Right atrium auricular region (tissue), 2 donors: ENCODE data around the gene AKT1. TPM values are rescaled to one million over a fixed set of nuclear protein-coding genes. Genes with fewer than 3 reads are reported as not detected.
A peak's percentile ranks its signal among the peaks of the same experiment; 100 is the strongest.

Experiments
- DNase-seq: peaks from one replicate; pipeline ENCODE4 v3.0.0-alpha.2; 2019; ENCODE audit warnings: low spot score
- H3K27ac ChIP-seq, 2 donors: fragments of 200-600 bp; sonication (generic); 1 replicate in 1 of 2; 2 replicates in 1 of 2; pipeline ENCODE4 v1.5.1; 2016 to 2019
- H3K27me3 ChIP-seq, 2 donors: fragments of 200-600 bp; sonication (generic); one replicate each; pipeline versions ENCODE4 v1.5.1 to v1.6.0; 2017 to 2019
- H3K36me3 ChIP-seq: fragments of 200-600 bp; sonication (generic); one replicate; pipeline ENCODE4 v1.5.1; 2016
- H3K4me1 ChIP-seq, 2 donors: fragments of 200-600 bp; sonication (generic); one replicate each; pipeline versions ENCODE4 v1.5.1 to v1.6.0; 2017 to 2019
- H3K4me3 ChIP-seq, 2 donors: fragments of 200-600 bp; sonication (generic); 1 replicate in 1 of 2; 2 replicates in 1 of 2; pipeline ENCODE4 v1.5.1; 2017 to 2019; ENCODE audit warnings: mild to moderate bottlenecking in 1 of 2, moderate library complexity in 1 of 2
- H3K9me3 ChIP-seq, 2 donors: fragments of 200-600 bp; sonication (generic); one replicate each; pipeline ENCODE4 v1.5.1; 2019
- total RNA-seq, 2 donors: library from RNA; depleted of rRNA; stranded (reverse); fragments of >200 nt; gene quantifications; one replicate each; pipeline ENCODE4 v1.1.0, GENCODE V29; 2016
- TF ChIP-seq, protein P1 (sequence below), 2 donors: fragments of 200-600 bp; sonication (generic); IDR thresholded peaks; one replicate each; pipeline ENCODE4 v1.5.1; 2019; ENCODE audit warnings: antibody characterized with exemption in 2 of 2

The AKT1 gene
- total RNA-seq, 2 donors from 2014 or later = 77.7 to 93.8 TPM

DNA sequence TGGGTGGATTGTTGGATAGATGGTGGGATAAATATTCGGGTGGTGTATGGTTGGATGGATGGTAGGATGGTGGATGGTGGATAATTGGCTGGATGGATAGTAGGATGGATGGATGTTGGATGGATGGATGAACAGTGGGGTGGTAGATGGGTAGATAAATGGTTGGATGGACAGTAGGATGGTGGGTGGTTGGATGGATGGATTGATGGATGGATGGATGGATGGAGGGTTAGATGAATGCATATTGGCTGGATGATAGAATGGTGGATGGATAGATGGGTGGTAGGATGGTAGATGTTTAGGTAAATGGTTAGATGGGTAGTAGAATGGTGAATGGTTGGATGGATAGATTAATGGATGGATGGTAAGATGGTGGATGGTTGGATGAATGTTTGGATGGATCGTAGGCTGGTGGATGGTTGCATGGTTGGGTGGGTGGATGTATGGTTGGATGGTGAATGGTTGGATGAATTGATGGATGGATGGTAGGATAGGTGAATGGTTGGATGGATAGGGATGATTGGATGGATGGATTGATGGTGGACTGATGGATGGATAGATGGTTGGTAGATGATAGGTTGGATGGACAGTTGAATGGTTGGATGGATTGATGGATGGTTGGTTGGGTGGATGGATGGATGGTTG lies 28.9 kb upstream of the AKT1 start:
- no peak overlapping the region for H3K4me3 ChIP-seq
- no peak for DNase-seq
- no peak overlapping the region for H3K27ac ChIP-seq
- TF ChIP-seq, protein P1, sequence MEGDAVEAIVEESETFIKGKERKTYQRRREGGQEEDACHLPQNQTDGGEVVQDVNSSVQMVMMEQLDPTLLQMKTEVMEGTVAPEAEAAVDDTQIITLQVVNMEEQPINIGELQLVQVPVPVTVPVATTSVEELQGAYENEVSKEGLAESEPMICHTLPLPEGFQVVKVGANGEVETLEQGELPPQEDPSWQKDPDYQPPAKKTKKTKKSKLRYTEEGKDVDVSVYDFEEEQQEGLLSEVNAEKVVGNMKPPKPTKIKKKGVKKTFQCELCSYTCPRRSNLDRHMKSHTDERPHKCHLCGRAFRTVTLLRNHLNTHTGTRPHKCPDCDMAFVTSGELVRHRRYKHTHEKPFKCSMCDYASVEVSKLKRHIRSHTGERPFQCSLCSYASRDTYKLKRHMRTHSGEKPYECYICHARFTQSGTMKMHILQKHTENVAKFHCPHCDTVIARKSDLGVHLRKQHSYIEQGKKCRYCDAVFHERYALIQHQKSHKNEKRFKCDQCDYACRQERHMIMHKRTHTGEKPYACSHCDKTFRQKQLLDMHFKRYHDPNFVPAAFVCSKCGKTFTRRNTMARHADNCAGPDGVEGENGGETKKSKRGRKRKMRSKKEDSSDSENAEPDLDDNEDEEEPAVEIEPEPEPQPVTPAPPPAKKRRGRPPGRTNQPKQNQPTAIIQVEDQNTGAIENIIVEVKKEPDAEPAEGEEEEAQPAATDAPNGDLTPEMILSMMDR (IDR thresholded peaks at IDR 0.05) = no peak
- H3K4me1 ChIP-seq = peaks cover 0 to 31% of the 10 kb centered on the region in 2 donors
- H3K27me3 ChIP-seq = no peaks in the 10 kb centered on the region
- no peaks in the 10 kb centered on the region for H3K36me3 ChIP-seq
- no peaks in the 10 kb centered on the region for H3K9me3 ChIP-seq

DNA sequence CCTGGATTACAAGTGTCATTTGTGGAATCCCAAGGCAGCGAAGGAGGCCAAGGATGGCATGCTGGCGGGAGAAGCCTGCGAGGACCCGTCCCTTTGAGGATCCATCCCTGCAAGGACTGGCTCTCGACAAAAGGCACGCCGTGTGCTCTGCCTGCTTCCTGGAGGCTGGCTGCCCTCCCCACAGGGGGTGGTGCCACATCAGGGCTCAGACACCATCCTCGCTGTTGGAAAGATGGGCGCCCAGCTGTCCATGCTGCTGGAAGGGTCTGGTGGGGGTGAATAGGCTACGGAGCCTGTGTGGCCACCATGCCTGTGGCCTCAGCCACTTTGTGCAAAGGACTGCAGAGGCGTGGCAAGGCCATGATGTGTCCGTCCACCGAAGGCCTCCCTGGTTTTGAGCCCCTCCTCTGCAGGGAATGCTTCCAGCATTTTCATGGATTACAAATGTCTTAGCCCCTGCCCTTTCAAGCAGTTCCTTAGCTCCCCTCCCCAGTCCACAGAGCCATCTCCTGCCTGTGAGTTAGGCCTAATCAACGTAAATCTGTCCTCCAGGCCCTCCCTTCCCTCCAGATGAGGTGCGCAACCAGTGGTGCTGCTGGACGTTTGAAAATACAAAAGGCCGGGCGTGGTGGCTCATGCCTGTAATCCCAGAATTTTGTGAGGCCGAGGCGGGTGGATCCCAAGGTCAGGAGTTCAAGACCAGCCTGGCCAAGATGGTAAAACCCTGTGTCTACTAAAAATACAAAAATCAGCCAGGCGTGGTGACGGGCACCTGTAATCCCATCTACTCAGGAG lies 27.5 kb upstream of the AKT1 start:
- TF ChIP-seq, protein P1 (IDR thresholded peaks at IDR 0.05) = no peak
- Histone ChIP-seq H3K27me3 (no peaks in the 10 kb centered on the region), H3K4me3 (no peak overlapping the region), H3K4me1 (peaks cover 0 to 31% of the 10 kb centered on the region in 2 donors), H3K9me3 (no peaks in the 10 kb centered on the region), H3K27ac (no peak overlapping the region), H3K36me3 (no peaks in the 10 kb centered on the region)
- DNase-seq = no peak

- no peak for DNase-seq
- Histone ChIP-seq H3K4me1 (peaks cover 0 to 27% of the 10 kb centered on the region in 2 donors), H3K4me3 (no peak overlapping the region), H3K27ac (no peak overlapping the region), H3K36me3 (no peaks in the 10 kb centered on the region), H3K27me3 (no peaks in the 10 kb centered on the region), H3K9me3 (no peaks in the 10 kb centered on the region)
- TF ChIP-seq, protein P1 (IDR thresholded peaks at IDR 0.05) = no peak
These were observed 26.5 kb upstream of the AKT1 start for GRCh38 chr14:104821971-104822608.

- H3K9me3 ChIP-seq = no peaks in the 10 kb centered on the region
- no peak overlapping the region for H3K4me3 ChIP-seq
- TF ChIP-seq, protein P1 (IDR thresholded peaks at IDR 0.05) = no peak
- no peak overlapping the region for H3K27ac ChIP-seq
- H3K36me3 ChIP-seq = no peaks in the 10 kb centered on the region
- H3K4me1 ChIP-seq = peaks cover 0 to 29% of the 10 kb centered on the region in 2 donors
- H3K27me3 ChIP-seq = no peaks in the 10 kb centered on the region
- DNase-seq = no peak
These were observed 25.8 kb upstream of the AKT1 start for GRCh38 chr14:104821229-104821945.

GRCh38 chr14:104820669-104821228 lies 25.2 kb upstream of the AKT1 start:
- Histone ChIP-seq H3K4me3 (no peak overlapping the region), H3K27ac (no peak overlapping the region), H3K36me3 (no peaks in the 10 kb centered on the region), H3K4me1 (peaks cover 0 to 25% of the 10 kb centered on the region in 2 donors), H3K9me3 (no peaks in the 10 kb centered on the region), H3K27me3 (no peaks in the 10 kb centered on the region)
- DNase-seq = no peak
- TF ChIP-seq, protein P1 (IDR thresholded peaks at IDR 0.05) = peak; percentile 38 to 61
